Inferior parietal cortex (tissue), 1 donor: ENCODE data around the gene CRAMP1.

Experiments used
- DNase-seq: peaks from one replicate; pipeline ENCODE4 v3.0.0-alpha.2; 2016; ENCODE audit errors: extremely low spot score

The CRAMP1 gene

DNA sequence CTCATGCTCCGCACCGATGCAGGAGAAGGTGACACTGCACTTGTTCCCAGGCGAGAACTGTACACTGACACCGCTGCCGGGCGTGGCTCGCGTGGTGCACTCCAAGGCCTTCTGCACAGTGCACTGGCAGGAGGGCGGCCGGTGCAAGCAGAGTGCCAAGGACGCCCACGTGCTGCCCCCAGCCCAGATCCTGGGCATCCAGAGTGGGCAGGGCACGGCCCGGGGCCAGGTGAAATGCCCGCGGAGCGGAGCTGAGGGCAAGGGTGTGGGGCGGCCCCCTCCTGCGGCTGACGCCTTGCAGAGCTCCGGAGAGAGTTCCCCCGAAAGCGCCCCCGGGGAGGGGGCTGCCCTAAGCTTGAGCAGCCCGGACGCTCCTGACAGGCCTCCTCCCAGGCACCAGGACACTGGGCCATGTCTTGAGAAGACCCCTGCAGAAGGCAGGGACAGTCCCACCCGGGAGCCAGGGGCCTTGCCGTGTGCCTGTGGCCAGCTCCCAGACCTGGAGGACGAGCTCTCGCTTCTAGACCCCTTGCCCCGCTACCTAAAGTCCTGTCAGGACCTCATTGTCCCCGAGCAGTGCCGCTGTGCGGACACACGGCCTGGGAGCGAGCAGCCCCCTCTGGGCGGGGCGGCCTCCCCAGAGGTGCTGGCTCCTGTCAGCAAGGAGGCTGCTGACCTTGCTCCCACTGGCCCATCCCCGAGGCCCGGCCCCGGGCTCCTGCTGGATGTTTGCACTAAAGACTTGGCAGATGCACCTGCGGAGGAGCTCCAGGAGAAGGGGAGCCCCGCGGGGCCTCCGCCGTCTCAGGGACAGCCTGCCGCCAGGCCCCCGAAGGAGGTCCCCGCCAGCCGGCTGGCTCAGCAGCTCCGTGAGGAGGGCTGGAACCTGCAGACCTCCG, 44.0 kb downstream of the CRAMP1 start:
- DNase-seq: no peak

DNA sequence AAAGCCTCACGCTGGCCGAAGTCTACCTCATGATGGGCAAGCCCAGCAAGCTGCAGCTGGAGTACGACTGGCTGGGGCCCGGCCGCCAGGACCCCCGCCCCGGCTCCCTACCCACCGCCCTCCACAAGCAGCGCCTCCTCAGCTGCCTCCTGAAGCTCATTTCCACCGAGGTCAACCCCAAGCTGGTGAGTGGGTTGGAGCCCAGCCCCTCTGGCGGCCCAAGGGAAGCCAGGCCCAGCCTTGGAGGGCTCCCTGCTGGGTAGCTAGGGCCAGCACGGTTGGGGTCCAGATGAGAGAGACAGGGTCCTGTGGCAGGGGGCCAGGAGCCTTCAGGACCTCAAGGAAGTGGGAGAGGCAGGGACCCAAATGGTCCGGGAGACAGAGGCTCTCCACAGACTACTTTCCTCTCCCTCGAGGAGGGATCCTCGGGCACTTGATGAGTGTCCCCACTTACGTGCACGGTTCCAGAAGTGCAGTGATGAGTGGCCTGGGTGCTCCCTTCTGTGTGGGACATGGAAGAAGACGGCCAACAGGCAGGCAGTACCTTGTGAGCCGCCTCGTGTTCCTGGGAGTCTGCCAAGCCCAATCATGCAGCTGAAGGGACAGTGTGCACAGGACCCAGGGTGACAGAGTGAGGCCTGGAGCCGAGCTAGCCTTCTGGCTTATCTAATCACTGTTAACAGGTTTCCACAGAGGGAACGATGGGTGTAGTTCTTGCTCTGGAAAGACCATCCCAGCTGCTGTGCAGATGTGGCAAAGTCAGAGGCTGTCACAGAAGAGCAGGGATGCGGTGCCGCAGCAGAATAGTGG, 44.9 kb downstream of the CRAMP1 start:
- DNase-seq: no peak

DNA sequence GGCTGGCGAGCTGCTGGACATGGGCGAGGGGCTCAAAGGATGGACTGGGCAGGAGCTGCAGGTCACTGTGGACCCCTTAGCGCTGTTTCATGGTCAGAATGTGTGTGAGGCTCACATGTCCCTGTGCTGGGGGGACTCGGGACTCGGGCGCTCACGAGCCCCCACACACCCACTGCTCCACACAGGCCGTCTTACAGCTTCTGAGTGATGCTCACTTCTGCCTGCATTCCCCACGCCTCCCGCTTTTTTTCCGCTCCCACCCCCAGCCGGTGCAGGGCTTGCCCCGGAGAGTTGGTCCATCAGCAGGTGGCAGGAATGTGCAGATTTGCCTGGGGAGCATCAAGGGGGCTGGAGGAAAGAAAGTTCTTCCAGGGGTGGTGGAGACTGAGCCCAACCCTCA, 45.7 kb downstream of the CRAMP1 start:
- no peak for DNase-seq

DNA sequence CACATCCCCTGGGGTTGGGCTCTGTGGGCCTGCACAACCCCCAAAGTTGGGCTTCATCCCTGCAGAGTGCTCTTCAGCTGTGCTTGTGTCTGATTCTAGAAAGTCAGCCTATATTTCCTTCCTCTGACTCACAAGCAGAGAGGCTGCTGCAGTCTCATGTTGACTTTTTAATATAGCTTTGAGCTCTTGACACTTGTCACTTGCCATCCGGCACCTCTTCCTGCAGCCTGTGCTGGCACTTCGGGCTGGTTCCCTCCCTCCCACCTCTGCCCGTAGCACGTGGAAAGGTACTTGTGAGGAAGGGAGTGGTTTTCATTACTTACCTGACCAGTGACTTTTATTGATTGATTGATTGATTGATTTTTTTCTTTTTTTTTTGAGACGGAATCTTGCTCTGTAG, 46.9 kb downstream of the CRAMP1 start:
- DNase-seq: no peak

DNA sequence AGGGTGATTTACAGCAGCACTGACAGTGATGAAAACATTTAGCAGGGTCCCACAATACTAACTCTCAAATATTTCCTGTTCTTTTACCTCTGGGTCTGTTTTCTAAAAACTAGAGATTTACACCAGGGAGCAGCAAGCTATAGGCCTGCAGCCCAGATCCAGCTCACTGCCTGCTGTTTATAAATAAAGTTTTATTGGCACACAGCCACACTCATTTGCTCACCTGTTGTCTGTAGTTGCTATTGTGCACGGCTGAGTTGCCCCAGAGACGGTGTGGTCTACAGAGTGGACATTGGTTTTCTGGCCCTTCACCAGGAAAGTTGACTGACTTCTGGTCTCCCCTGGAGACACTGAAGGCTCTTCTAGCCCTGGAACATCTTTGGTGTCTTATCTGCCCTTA, 49.7 kb downstream of the CRAMP1 start:
- no peak for DNase-seq

DNA sequence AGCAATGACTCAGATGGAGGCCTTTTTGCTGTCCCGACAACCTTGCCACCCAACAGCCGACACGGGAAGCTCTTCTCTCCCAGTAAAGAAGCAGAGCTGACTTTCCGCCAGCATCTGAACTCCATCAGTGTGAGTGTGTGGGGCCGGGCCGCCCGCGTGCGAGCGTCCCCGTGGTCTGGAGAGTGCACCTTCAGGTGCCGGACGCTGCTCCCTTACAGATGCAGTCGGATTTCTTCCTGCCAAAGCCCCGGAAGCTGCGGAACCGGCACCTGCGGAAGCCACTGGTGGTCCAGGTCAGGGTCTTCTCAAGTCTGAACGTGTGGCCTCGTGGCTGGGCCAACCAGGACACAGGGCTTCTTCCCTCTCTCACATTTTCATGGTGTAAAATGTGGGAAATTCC, 50.4 kb downstream of the CRAMP1 start:
- no peak for DNase-seq

DNA sequence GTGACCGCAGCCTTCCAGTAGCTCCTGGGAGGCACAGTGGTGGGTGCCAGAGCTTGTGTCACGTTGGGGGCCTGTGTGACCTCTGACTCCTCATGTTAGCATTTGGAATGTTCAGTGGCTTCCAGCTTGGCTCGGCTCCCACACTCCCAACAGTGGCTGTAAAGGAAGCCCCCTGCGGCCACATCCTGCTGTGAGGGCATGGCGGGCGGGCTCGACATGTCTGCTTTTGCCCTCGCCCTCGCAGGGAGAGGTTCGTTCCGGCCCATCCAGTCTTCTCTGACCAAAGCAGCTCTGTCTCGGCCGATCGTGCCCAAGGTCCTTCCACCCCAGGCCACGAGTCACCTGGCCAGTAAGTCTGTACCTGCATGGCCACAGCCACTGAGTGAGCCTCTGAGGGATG, 53.7 kb downstream of the CRAMP1 start:
- no peak for DNase-seq

DNA sequence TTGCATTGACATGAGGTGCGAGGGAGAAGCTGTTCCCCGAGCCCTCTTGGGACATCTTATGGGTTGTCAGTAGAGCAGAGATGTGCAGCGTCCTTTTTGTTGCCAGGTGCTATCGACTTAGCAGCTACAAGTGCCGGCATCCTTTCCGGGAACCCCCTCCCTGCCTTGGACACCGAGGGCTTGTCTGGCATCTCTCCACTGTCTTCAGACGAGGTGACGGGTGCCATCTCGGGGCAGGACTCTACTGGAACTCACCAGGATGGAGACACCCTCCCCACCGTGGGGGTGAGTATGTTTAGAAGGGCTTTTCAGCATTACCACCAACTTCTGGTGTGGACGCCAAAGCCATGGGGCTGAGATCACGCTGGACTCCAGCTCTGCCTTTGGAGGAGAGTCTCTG, 54.2 kb downstream of the CRAMP1 start:
- DNase-seq: no peak

DNA sequence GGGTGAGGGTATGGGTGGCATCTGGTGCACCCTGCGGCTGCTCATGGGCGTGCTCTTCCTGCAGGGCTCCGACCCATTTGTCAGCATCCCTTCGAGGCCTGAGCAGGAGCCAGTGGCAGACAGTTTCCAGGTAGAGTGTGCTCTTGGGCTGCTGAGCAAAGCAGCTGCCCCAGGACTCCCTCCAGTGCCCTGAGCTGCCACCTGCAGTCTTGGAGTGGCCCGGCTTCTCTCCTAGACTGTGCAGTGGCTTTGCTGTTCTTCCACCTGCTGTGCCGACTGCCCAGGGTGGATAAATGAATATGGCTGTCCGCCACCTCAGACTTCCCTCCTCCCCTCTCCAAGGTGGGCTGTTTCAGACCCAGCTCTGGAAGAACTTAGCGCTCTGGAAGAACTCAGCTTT, 55.1 kb downstream of the CRAMP1 start:
- DNase-seq: no peak

DNA sequence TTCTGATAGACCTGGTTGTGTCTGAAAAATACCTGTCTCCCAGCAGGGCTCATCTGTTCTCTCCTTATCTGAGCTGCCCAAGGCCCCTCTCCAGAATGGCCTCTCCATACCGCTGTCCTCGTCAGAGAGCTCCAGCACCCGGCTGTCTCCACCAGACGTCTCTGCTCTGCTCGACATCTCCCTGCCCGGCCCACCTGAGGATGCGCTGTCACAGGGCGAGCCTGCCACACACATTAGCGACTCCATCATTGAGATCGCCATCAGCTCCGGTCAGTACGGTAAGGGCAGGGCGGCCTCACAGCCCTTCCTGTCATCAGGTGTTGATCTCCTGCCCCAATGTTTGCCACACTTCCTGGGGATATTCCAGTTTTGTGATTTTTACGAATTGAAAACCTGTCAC, 55.8 kb downstream of the CRAMP1 start:
- DNase-seq: no peak

DNA sequence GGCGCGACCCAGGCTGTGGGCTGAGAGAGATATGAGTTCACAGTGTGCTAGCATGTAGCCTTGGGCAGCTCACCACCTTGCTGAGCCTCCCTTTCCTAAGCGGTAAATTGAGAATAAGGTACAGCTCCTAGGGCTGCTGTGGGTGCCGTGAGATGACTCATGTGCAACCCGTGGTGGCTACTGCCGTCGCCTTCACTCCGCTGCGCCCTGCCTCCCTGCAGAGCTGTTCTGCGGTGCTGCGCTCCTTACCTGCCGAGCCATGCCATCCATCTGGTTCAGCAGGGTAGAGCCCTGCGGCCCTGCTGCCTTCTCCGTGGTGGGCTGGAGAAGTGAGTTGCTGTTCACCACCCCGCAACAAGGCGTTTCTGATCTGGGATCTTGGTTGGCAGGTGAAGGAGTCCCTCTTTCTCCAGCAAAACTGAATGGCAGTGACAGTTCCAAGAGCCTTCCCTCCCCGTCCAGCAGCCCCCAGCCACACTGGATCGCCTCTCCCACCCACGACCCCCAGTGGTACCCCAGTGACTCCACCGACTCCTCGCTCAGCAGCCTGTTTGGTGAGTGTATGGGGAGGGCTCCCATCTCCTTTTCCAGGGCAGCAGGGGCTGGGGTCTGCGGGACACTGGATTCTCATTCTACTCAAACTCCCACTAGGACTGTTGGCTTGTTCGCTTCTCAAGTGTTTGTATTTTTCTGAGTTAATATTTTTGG, 56.6 kb downstream of the CRAMP1 start:
- no peak for DNase-seq

DNA sequence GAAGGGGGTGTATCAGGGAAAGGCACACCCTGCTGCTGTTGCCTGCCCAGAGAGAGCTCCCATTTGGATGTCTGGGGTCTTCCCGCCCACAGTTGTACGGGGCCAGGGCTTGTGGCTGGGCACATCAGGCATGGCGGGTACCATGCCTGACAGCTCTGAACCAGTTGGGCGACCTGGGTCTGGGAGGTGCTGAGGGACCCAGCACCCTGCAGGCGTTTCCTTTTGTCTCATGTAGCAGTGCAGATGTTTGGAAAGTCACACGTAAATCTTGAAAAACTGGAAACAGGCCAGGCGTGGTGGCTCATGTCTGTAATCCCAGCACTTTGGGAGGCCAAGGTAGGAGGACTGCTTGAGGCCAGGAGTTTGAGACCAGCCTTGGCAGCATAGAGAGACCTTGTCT, 57.5 kb downstream of the CRAMP1 start:
- no peak for DNase-seq

DNA sequence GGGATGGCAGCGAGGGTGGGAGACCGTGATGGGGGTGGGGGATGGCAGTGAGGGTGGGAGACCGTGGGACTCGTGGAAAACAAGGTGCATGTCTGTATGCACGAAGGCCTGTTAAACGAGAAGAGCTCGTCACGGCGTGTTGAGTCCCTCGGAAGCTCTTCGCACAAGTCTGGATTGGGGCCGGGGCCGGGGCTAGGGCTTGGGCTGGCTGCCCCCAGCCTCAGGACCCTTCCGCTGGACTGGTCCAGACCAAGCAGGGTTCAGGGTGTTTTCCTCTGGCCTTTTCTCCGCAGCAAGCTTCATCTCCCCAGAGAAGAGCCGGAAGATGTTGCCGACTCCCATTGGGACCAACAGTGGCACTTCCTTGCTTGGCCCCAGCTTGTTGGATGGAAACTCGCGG, 58.2 kb downstream of the CRAMP1 start:
- no peak for DNase-seq

DNA sequence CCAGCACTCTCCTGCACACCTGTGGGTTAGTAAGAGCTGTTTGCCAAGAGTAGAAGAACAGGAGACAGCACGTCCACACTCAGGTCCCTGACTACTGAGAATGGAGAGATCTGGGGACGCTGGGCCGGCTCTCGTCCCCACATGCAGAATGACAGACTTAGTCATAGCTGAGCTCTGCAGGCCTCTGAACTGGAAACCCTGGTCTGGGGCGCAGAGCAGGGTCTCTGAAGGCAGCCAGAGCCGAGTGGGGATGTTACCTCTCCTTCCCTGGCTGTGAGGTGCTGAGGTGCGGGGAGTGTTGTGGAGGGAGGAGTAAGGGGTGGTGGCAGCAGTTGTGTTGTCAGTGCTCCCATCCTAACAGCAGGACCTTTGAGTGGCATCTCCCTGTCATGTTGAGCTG, 58.7 kb downstream of the CRAMP1 start:
- no peak for DNase-seq

DNA sequence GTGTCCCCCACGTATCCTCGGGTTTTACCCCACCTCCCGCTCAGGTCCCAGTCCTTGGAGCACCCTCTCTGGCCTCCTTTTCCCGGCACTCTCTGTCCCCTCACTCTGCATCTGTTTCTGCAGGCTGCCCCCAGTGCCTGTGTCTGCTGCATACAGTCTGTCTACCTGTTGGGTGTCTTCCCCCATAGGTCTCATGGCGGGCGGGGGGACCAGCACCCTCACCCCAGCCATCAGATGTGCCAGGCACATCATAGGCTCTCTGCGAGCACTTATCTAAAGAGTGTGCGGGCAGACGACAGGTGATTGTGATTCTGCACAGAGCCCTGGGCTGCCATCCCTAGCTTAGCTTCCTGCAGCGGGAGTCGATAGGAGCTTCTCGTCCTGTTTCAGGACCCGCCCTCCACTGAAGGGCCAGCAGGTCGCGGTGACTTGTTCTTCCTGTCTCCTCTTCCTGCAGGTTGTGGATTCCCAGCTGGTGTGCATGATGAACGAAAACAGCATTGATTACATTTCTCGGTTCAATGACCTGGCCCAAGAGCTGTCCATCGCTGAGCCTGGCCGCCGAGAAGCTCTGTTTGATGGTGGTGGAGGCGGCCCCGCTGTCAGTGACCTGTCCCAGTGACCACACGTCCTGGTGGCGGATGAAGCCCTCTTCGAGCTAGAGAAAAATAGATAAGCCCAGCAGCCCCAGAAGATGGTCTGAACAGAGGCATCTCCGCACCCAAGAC, 61.4 kb downstream of the CRAMP1 start:
- DNase-seq: no peak

DNA sequence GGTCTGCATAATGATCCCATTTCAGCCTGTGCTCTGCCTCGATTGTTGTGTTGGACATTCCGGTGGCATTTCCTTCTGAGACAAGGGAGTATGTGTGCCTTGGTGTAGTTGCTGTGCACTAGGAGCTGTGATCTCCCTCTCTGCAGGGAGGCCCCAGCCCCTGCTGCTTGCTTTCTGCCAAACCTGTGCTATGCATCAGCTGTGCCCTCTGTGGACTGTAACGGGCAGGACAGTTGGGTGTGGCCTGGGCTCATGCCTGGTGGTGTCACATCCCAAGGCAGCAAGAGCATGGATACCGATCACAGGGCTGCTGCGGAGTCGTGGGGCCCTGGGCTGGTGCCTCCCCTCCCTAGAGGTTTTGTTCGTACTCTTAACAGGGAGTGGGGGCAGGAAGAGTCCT, 62.1 kb downstream of the CRAMP1 start:
- no peak for DNase-seq

DNA sequence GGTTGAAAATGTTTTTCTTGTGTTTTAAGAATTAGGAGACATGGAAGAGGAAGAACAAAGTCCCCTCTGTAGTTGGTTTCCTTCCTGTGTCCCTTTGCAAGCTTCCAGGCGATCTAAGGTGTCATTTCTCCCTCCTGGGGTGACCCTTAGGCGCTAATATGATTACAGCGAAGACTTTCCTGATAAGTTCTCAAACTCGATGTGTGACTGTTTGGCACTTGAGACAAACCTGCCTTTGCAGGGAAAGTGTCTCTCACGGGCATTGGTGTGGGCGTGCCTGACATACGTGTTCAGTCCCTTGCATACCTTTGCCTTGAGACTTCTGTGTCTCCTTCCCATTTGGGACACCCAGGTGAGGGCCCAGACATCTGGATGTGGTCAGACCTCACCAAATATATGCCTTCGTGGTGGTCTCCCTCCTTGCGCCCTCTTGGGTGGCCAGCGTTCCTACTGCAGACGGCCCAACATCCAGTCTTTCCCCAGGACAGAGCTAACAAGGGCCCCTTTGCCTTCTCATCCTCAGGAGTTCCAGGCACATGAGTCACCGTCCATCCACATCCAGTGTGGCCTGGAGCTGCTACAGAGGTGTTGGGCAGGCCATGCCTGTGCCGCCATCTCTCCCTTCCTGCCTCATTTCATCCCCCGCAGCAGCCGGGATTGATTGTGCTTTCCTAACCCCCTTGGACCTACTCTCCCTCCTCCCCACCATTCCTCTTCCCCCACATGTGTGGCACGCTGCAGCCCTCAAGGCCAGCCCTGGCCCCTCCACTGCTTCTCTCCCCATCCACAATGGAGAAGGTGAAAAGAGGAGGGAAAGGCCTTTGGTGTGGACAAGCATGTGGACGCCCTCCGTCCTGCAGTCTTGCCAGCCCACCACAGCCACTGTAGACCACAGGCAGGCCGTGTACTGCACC, 62.8 kb downstream of the CRAMP1 start:
- no peak for DNase-seq

DNA sequence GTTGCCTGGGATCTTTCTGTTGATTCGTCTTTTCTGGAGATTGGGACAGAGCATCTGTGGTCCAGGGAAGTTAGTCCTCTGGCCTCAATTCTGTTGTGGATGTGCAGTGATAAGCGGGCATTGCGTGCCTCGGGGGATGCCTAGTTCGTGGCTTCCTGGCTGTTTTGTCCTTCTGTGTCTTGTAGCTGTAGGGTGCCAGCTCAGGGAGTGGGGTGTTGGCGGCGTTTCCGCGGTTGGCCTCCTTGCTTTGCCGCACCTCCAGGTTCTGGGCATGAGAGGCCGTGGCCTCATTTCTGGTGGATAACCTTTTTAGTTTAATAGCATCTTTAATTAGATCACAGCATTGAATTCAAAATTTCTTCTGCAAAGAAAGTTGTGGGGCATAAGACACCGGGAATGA, 64.5 kb downstream of the CRAMP1 start:
- DNase-seq: no peak

DNA sequence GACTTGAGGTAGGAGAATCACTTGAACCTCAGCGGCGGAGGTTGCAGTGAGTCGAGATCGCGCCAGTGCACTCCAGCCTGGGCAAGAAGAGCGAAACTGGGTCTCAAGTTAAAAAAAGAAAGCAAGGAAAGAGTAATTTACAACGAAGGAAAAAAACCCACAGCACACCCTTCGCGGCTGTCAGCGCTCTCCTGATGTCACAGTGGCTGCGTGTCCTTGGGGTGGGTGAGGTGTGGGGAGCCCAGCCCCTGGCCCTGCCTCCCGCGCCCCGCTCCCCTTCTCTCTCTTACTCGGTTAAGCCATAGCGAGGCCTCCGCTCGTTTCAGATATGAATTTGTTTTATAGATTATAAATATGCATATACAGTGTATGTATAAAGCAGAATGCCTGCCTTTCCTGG, 65.2 kb downstream of the CRAMP1 start:
- no peak for DNase-seq

DNA sequence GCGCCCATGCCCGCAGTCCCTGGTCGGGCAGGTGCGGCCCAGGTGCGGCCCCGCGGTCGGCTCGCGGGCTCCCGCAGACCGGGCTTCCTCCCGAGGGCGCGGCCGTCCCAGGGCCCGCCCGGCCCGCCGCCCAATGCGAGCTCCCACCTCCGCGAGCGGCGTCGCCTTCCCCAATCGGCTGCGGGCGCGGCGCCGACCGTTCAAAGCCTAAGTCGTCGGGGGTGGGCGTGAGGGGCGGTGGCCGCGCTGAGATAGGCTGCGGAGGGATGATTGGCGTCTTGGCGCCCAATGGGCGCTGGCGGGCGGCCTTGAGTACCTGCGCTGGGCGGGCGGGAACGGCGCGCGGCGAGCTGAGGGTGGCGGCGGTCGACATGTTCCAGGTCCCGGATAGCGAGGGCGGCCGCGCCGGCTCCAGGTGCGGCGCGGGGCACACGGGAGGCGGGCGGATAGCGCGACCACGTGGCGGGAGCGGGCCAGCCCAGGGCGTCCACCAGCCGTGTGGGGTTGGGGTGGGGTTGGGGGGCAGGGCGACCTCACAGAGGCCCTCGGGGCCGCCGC, 65.9 kb downstream of the CRAMP1 start, which contains the start of gene JPT2:
TSS of gene JPT2 (plus strand) at position 338 of the 558 bp plus-strand sequence. CDS start at position 372, 34 bp downstream.
- DNase-seq: peak; percentile 93
